H1 (cell line): ENCODE data around the gene RDH16. TPM values are rescaled to one million over a fixed set of nuclear protein-coding genes. Genes with fewer than 3 reads are reported as not detected.

Experiments used
- BCL11A ChIP-seq, 2 experiments: IDR thresholded peaks; one replicate each; pipeline ENCODE4 v1.6.1; 2011; ENCODE audit warnings: low read depth in 2 of 2, low read length in 2 of 2, mild to moderate bottlenecking in 2 of 2
- EZH2 ChIP-seq: fragments of 200-600 bp; sonication (generic); IDR thresholded peaks from 2 replicates; pipeline ENCODE4 v1.7.1; 2012; ENCODE audit warnings: low read depth, mild to moderate bottlenecking, moderate library complexity, low read length, inconsistent platforms; ENCODE audit not compliant: severe bottlenecking
- TEAD4 ChIP-seq: IDR thresholded peaks from 2 replicates; pipeline ENCODE4 v1.6.1; 2012; ENCODE audit warnings: low read depth, low read length, inconsistent platforms, mixed read lengths
- polyA plus RNA-seq, 7 experiments: library from polyadenylated mRNA; depleted of rRNA in 3 of 7; stranded (reverse) in 5 of 7; unstranded in 2 of 7; fragments of >200 nt in 5 of 7; fragments of 200-250 nt in 2 of 7; gene quantifications; 1 replicate in 5 of 7; 2 replicates in 1 of 7; 4 replicates in 1 of 7; pipeline versions ENCODE4 v1.2.1 to v1.2.3, GENCODE V29; 2011 to 2013; ENCODE audit warnings: missing spikeins in 2 of 7, mixed read lengths in 2 of 7
- total RNA-seq: library from RNA; stranded (reverse); fragmentation: NEBNext Ultra II Directional; extraction: Animal tissue kit (Norgen Biotek cat#: 25700); gene quantifications from 2 replicates; pipeline ENCODE4 v1.2.1, GENCODE V29; 2021
- TF ChIP-seq, protein P1 (sequence below): IDR thresholded peaks from 2 replicates; pipeline ENCODE4 v1.6.1; 2012; ENCODE audit warnings: inconsistent platforms

Gene RDH16
- total and polyA plus RNA-seq, 2 of the 8 experiments (the other 6 are each of a cell fraction or from before 2014, with no cell fraction given): 0.30 to 0.79 TPM

- TF ChIP-seq, protein P1, sequence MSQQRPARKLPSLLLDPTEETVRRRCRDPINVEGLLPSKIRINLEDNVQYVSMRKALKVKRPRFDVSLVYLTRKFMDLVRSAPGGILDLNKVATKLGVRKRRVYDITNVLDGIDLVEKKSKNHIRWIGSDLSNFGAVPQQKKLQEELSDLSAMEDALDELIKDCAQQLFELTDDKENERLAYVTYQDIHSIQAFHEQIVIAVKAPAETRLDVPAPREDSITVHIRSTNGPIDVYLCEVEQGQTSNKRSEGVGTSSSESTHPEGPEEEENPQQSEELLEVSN: no peak
- TF ChIP-seq BCL11A (IDR thresholded peaks at IDR 0.05; ENCODE audit: low read depth in 2 of 2, low read length in 2 of 2): no peak
- TF ChIP-seq TEAD4: no peak
- TF ChIP-seq EZH2: no peak
Measured at GRCh38 chr12:56948881-56949280, 8.5 kb downstream of the RDH16 start (continued).
